SIG-M5 (cell line): Measurements from ENCODE around the gene SYT9.
"Not testable (repeated sequence)": the region's sequence is repeated elsewhere in the genome, so short reads cannot be mapped to it uniquely, and the experiment has no call there.

Experiments used
- DNase-seq: peaks from one replicate; lab custom pipeline; 2025; lab: John Stamatoyannopoulos, UW

SYT9 gene

DNA sequence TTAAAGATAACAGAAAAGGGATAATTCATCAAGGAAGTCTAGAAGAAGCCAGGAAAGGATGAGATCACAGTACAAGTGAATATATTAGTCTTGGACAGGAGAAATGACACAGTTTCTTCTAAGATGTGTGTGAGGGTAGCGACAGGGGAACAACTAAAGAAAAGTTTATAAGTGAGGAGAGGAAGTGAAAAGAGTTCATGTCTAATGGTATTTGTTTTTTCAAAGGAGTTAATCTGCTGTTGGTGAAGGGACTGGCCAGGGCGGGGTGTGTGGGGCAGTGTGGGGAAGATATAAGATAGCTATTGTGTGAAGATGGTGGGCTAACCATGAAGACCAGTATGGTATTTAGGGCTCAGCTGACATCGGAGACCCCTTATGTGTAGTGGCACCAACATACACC lies 254.5 kb downstream of the SYT9 start:
- DNase-seq, result no peak

DNA sequence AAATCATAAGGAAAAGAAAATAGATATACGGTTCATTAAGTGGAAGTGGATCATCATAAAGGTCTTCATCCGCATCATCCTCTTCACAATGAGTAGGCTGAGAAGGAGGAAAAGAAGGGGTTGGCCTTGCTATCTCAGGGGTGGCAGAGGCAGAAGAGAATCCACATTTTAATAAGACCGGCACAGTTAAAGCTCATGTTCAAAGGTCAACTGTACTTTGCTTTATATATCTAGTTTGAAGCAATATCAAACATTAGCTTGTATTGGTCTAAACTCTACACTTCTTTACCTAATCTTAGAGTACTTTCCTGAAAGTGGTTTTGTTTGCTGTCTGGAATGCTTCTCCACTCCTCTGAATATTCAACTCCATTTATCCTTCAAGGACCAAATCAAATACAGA lies 256.4 kb downstream of the SYT9 start:
- DNase-seq, result no peak

DNA sequence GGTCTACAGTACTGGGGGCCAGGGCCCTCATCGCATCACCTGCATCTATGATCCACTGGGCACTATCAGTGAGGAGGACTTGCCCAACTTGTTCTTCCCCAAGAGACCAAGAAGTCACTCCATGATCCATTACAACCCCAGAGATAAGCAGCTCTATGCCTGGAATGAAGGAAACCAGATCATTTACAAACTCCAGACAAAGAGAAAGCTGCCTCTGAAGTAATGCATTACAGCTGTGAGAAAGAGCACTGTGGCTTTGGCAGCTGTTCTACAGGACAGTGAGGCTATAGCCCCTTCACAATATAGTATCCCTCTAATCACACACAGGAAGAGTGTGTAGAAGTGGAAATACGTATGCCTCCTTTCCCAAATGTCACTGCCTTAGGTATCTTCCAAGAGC lies 258.3 kb downstream of the SYT9 start:
- no peak for DNase-seq

DNA sequence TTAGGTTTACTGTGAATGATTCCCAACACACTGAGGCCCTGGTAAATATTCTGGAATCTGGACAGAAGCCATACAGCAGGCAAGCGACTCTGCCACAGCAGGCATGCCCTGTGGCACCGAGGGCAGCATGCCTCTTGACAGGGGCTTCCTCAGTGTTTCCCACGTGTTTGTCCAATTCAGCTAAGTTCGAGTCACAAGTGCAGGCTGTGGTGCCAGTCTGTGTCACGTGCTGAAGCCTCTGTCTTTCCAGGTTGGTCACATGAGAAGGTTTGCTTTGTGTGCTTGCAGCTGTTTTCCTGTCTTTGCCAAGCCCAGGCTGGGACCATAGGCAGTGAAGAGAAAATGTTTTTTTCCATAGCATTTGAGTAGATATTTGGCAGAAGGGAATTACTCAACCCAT lies 259.7 kb downstream of the SYT9 start:
- DNase-seq, result no peak

DNA sequence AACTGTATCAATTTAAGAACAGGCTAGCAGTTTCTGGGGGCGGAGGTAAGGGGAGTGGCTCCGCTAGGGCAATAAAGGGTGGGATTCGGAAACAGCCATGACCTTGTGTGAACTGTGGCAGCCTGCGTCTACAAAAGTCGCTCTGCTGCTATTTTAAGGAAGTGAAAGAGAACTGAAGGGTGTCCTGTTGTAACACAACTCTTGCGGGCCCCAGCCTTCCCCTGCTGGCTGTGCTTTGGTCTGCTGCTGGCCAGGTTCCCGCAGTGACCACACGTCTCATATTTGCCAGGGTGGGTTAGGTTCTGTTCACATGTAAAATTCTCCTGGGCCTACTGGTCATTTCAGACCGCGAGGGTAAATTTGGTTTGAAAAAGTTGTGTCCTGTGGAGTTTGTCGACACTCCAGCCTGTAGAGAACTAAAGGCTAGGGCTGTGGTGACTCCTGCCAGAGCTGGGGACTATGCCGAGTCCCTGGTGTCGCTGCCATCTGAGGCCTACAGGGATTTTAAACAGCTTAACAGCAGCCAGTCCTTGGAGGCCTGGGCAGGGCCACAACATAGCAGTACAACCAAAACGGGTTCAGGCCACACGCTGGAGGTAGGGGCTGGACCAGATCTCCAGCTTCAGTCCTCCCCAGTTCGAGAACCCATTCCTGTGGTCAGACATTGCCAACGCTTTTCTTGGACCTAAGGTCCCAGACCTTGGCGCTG lies 261.0 kb downstream of the SYT9 start:
- DNase-seq, result peak; percentile 74

DNA sequence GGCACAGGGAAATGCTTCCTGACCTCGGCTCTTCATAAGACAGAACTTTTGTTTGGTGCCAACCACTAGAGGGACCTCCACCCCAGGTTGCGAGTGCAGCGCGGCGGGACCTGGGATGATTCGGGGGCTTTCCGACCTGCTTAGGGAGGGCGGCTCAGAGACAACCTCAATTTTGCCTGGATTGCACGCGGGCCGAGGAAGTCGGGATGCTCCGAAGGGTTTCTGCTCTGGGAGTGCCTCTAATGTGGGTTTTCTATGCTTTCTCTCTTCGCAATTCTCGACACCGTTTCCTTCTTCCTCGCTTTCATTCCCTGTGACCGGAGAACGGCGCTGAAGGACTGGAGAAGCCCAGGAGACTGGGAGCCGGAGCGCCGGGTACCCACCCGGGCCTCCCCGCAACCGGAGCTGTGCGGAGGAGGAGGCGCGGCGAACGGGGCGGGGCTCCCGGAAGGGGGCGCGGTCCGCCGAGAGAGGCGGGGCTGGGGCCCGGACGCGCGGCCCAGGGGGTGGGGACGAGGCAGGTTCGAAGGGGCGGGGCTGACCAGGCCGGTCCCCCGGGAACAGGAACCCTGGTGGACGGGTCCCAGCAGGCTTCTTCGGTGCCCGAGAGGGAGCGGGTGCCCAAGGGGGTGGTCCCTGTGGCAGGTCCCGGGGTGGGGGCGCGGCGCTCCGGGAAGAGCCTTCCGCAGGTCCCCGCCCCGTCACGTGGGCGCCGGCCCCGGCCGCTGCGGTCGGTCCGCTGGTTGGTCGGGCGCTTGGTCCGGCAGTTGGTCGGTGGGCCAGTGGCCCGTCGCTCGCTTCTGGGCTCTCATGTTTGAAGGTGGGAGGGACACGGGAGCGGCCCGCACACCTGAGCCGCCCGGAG lies 261.8 kb downstream of the SYT9 start, which contains the start of gene PPFIBP2:
Gene PPFIBP2, plus strand, starts transcription at position 766 of the 865 bp plus-strand sequence. CDS start 35,477 bp downstream, outside the sequence.
- DNase-seq, result no peak

DNA sequence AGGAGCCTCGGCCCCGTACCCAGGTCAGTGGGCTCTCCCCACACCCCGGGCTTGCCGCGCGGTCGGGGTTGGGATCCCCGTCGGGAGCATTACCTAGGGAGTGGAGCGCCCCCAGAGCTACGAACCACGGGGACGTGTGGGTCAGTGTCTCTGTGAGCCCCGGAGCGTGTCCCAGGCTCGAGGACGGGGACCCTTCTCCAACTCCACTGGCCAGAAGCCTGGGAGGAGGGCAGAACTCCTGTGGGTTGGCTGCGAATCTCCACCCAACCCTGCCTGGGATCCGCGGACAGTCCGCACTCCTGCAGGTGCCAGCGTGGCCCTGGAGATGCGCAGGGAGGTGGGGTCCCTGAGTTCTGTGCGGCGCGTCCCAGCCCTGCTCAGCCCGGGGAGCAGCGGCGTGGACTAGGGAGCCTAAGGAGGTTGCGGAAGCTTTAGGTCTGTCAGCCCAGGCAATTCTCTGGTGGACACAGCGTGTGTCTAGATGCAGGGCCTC lies 262.4 kb downstream of the SYT9 start:
- no peak for DNase-seq

DNA sequence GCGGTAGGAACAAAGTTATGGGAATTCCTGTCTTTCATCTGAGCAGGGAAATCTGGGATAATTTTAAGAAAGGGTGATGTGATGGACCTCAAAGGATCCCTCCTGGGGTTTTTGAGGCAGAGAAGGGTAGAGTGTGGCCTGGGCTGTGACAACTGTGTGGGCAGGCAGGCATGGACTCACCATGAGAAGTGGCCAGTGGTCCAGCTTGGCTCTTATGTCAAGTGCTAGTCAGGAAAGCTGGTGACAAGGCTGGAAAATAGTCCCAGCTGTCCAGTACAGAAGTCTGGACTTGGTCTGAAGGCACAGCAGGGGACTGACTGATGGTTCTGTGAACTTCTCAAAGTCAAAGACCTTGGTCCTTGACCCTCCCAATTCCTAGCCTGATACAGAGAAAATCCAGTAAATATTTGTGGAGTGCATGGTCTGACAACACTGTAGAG lies 263.8 kb downstream of the SYT9 start:
- DNase-seq, result no peak

DNA sequence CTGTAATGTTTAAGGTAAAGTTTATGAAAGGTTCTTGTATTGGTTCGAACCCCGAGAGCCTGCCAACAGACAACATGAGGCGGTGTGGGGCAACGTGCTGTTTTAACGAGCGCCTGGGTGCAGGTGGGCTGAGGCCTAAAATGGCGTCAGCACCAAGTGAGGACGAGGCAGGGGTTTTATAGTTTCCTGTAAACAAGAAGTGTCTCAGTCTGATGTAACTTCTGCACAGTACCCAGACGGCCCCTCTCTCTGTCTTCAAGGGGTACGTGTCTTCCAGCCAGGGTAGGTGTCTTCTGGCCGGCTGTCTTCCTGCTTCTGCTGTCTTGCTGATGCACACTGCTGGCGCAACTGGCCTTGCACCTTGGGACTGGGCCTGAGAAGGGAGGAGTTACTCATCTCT lies 264.8 kb downstream of the SYT9 start:
- peak; percentile 46 for DNase-seq

DNA sequence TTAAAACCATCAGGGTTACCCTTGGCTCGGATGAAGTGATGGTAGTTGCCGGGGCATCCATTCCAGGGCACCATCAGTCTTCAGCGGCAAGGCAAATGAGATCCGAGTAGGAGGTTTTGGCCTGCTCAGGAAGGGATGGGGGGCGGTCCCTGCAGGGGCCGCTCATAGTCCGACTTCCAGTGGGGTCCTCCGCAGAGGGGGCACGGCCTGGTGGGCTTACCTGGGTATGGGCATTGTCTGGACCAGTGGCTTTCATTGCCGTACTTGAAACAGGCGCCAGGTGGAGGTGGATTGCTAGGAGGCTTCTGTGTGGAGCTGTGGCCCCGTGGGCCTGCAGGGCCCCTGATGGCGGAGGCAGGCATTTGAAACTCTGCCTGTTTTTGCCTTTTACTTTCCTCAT lies 266.0 kb downstream of the SYT9 start:
- DNase-seq, result not testable (repeated sequence)
